PC-9 (cell line): ENCODE results near the gene TBC1D2.
"Not testable (repeated sequence)": the region's sequence is repeated elsewhere in the genome, so short reads cannot be mapped to it uniquely, and the experiment has no call there.

Experiments
- CTCF ChIP-seq: fragments of 200-600 bp; sonication (generic); conservative IDR thresholded peaks from 2 replicates; pipeline ENCODE4 v1.6.1; 2017; ENCODE audit warnings: mixed run types, antibody characterized with exemption, mild to moderate bottlenecking, moderate library complexity
- EZH2 ChIP-seq: fragments of 200-600 bp; sonication (generic); IDR thresholded peaks from 2 replicates; pipeline ENCODE4 v1.8.0; 2017; ENCODE audit warnings: antibody characterized with exemption, low read depth

GRCh38 chr9:98267556-98267955 lies 12.1 kb upstream of the TBC1D2 start:
- not testable (repeated sequence) for TF ChIP-seq CTCF, EZH2
